Head of caudate nucleus (tissue), 42 donors: Measurements from ENCODE around the gene OR8G1.

ENCODE experiments used
- DNase-seq, 42 donors: peaks; one replicate each; pipeline versions ENCODE4 v3.0.0 to v3.0.0-alpha.2; 2020 to 2021; ENCODE audit warnings: mixed read lengths in 7 of 42
- intact Hi-C: fragments of 100-400 bp; cut with DNase I; formaldehyde crosslinking; loops from one replicate; pipeline ENCODE4 v1.15.0; 2022

The OR8G1 gene, protein sequence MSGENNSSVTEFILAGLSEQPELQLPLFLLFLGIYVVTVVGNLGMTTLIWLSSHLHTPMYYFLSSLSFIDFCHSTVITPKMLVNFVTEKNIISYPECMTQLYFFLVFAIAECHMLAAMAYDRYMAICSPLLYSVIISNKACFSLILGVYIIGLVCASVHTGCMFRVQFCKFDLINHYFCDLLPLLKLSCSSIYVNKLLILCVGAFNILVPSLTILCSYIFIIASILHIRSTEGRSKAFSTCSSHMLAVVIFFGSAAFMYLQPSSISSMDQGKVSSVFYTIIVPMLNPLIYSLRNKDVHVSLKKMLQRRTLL

DNA sequence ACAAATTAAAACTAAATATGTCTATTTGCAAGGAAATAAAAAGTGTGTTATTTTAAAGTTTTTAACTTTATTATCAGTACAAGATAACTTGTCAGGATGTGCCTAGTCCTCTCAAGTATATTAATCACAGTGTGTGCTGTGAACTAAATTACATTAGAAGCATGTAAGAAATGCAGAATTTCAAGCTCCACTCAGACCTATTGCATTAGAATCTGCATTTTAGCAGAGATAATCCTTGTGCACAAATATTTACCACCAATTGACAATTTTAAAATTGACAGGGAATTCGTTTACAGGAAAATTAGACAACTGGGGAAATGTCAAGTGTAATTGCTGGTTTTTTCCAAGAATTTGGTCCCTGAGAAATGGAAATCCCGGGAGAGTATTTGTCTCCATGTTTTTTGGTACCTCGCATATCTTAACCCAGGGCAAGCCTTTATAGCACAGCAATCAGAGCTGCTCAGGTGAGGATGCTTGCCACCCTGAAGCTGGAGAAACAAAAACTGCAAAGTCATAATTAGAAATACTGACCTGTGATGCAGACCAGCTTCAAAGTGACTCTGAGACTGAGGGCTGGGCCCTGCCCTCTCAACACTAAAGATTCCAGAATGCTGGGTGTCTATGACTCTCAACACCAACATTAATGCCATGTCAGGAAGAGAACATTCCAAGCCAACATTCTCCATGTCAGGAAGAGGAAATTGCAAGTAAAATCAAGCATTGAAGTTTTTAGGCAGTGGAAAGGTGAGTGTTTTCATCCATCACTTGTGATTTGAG lies at the start of gene OR8G1:
OR8G1 (plus strand) TSS at position 475 of the 777 bp plus-strand sequence. CDS start 8,581 bp downstream, outside the sequence.
- DNase-seq = no peak
- intact Hi-C loops = no loop called here

DNA sequence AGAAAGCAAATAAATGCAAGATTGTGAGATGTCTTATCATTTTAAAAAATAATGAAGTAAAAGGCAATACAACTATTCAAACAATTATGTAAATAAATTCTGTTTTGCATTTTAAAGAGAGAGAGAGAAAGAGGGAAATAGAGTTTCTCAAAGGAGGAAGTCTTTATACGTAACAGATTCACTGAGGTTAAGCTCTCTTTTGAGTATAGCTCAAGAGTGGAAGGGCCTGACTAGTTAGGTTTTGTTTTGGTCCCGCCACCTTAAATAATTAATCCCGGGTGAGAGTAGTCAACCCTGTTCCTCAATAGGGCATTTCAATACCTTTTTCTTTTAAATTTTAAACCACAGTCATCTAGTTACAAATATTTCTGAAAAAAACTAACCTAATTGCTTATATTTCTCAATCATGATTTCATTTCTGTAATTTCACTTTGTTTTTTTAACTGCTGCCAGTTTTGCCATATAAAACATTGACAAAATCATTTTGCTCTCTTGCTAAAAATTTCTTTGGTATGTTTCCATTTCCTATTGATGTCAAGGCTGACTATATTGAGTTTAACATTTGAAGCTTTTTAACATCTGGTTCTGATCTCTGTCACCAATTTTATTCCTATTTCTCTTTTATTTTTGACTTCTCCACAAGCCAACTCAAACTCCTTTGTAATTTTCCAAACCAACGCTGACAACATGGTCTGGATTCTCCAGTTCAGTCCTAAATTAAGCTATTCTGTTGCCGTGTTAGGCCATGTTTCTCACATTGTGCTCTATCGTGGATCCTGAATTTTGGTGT lies 47.5 kb upstream of the OR8G1 start:
- intact Hi-C loops = no loop called here
- no peak for DNase-seq

DNA sequence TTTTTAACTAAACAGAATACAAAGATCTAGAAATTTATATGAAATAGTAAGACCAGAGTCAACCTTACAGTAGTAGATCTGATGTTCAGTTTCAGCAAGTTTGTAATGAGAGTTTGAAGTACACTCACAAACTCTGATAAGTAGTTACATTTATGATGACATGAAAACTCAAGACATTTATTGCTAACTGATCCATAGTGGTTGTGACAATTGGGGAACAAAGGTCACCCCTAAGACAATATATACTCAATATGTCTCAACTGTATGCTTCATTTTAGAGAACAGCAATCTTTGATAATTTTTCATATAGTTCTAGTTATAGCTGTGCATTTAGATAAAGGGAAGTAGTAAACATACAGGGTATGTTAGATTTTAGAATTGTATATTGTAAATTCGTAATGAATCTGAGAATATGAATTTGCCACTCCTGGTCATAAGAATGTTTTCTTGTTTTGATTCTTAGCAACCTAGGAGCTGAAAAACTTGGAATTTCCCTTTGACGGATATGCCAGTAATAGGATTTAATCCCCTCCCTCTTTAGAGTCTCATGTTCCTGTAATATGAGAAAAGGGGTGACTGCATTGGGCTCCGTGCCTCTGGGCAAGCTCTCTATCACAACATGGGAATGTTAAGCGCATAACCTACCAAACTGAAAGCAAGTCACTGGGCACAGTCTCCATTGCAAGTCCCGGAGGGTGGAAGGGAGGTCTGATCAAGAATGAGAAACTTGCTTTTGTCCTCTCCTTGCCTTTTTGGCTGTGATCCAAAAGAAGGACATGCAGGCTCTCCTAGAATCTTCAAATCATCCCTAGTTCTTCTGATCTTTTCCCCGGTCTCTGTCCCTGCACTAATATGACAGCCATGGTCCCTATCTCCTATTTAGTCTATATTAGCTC lies 46.4 kb upstream of the OR8G1 start:
- no peak for DNase-seq
- intact Hi-C loops = no loop called here

DNA sequence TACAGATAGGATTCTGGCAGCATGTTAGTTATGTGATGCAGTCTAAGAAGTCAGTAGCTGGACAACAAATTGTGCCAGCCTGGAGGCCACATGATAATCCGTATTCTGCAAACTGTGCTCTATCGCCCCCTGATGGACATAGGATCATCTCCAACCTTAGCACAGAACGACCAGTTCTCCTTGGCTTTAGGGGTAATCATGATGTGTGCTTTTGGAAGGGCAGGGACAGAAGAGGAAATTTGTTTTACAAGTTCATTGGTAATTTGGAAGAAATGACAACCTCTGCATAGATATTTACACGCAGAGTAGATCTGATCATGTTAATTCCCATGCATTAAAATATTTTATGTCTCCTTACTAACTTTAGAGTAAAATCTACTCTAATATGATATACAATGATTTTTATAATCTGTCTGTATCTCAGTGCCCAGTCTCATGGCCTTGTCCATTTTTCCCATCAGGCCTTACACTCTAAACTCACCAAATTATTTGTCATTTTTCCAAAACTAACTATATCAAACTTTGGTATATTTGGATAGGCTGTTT lies 45.6 kb upstream of the OR8G1 start:
- intact Hi-C loops = no loop called here
- DNase-seq = peak in 3 of 42 donors; percentile 2 to 37 (median 5)

DNA sequence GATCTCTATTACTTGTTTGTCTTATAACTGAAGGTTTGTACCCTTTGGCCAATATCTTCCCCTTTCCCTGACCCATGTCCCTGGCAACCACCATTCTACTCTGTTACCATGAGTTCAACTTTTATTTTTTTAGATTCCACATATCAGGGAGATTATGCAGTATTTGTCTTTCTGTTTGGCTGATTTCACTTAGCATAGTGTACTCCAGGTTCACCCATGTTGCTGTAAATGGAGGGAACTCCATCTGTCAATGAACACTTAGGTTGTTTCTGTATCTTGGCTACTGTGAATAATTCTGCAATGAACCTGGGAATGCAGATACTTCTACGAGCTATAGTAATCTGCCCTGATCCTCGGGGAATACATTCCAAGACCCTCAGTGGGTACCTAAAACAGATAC lies 42.9 kb upstream of the OR8G1 start:
- DNase-seq = no peak
- intact Hi-C loops = no loop called here

DNA sequence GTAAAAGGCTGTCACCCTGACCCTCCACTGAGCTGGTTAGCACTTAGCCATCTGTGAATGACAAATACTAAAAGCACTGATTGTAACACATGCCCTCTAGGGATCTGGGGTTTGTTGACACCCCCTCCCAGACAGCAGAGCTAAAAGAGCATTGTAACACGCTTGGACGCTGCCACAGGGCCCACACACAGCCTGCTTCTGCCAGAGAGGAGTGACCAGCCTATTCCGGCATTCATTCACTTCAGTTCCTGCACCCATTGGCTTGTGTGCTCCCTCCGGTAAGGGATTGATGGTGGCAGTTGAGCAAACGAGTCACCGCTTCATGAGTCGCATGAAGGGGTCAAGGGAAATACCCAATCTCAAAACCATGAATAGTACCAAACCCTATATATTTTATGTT lies 42.0 kb upstream of the OR8G1 start:
- intact Hi-C loops = no loop called here
- no peak for DNase-seq

DNA sequence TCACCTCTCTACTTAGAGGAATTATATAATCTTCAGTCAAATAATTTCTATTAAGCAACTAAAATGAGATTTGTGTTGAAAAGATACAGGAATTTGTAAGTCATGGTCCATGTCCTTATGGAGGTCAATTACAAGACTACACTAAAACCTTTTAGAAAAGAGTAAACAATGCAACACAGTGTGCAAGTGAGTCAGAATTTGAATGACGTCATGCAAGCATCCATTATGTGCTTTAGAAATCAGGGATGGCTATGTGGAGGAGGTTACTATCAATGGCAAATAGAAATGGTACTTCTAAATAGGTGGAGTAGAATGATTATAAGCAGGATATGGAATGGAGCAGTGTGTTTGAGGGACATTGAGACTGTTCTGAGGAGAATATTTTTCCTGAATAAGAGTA lies 41.2 kb upstream of the OR8G1 start:
- DNase-seq = no peak
- intact Hi-C loops = no loop called here

DNA sequence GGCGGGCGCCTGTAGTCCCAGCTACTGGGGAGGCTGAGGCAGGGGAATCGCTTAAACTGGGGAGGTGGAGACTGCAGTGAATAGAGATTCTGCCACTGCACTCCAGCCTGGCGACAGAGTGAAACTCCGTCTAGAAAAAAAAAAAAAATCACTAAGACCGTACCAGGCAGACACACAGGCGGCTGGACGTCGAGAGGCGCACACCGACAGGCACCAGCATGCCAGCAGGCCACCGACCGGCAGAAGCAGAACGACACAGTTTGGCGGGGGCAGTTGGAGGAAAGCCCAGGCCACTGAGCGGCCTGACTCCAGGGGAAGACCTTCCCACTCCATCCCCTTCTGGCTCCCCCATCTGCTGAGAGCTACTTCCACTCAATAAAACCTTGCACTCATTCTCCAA lies 40.2 kb upstream of the OR8G1 start:
- intact Hi-C loops = no loop called here
- no peak for DNase-seq

DNA sequence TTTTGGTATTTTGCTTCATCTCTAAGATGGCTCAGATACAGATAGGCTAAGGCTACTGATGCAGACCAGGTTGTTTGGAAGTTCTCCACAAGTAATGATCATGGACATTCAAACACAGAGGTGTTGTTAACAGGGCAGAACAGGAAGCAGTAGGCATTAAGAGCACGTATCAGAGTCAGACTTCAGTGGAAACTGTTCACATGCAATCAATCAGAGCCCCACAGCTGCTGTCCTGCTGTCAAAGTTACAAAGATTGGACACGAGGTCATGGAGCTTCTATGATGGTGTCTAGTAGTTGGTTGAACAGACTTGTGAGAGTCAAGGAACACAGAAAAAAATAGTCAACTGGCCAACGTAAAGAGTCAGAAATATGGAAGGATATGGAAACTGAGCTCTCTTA lies 37.9 kb upstream of the OR8G1 start:
- DNase-seq = no peak
- intact Hi-C loops = no loop called here

DNA sequence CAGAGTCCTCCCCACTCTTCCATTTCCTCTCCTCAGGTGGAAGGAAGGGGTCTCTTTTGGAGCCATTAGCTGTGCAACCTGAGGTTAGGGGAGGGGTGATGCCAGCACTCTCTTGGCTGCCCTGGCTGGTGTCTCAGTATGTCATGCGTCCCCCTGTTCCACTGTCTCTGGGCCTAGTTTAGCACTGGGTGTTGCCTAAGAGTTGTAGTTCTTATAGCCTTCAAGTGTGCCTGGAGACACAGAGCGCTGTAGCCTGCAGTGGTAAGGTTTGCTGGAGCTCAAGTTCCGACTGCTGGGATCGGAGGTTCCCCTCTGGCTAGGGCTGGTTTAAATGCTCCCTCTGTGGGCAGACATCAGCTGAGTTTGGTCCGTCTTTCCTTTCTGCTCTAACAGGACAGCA lies 36.9 kb upstream of the OR8G1 start:
- intact Hi-C loops = no loop called here
- DNase-seq = no peak

DNA sequence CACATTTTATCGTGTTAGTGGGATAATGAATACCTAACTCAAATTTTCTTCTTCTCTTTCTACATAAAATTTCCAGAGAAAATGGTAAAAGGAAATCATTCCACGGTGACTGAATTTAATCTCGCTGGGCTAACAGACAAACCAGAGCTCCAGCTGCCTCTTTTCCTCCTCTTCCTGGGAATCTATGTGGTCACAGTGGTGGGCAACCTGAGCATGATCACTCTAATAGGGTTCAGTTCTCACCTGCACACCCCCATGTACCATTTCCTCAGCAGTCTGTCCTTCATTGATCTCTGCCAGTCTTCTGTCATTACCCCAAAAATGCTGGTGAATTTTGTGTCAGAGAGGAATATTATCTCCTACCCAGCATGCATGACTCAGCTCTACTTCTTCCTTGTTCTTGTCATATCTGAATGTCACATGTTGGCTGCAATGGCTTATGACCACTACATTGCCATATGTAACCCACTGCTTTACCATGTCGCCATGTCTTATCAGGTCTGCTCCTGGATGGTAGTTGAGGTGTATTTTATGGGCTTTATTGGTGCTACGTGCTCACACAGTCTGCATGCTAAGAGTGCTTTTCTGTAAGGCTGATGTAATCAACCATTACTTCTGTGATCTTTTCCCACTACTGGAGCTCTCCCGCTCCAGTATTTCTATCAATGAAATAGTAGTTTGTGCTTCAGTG lies 33.6 kb upstream of the OR8G1 start:
- intact Hi-C loops = no loop called here
- no peak for DNase-seq

DNA sequence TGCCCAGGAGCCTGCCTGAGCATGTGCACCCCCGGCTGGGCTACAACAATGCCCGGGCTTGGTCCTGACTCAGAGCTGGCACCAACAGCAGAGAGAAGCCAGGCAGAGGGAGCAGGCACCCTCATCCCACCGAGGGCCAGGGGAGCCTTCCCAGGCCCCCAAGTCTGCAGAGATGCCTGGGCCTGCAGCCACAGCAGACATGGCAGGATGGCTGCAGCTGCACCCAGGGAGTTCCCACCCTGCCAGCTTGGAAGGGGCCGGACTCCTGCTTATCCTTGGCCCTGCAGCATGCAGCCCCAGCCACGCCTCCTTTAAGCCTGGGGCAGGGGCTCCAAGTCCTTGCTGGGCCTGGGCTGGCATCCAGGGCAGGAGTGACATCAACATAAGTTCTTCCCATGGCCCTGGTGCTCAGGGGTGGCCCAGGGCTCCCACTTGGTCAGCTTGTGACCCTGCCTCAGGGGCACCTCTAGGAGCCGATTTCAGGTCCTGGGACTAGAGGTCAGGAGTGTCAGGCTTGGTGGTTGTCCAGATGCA lies 31.0 kb upstream of the OR8G1 start:
- DNase-seq = no peak
- intact Hi-C loops = no loop called here

DNA sequence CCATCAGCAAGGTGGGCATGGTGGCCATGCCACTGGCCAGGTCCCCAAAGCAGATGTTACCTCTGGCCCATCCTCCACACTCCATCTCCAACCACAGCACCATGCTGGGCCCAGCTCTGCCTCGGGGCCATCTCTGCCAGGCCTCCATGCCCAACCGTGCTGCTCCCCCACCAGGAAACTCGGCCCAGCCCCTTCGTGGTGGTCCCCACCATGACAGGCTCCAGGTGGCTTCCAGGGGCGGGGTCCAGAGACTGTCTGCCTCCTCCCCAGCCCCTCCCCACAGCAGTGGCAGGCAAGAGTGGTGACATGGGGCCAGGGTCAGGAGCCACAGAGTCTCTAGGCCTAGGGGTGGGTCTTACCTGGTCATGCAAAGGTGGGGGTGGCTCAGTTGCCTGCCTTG lies 30.5 kb upstream of the OR8G1 start:
- intact Hi-C loops = no loop called here
- no peak for DNase-seq

DNA sequence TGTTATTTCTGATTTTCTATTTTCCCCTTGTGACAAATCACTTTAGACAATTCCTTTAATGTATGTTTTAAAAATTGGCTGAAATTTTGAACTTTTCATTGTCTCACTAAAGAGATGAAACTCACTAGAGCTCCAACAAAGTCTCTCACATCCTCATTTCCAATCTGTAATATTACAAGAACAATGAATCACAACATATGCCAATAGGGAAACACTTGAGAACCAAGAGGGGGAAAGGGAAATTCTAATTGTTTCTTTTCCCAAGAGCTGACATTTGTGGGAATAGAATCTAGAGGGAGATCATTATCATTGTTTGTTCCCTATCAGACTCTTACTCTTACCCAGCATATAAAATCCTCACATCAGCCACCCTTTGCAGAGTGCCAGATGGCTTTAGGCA lies 29.6 kb upstream of the OR8G1 start:
- DNase-seq = no peak
- intact Hi-C loops = no loop called here

DNA sequence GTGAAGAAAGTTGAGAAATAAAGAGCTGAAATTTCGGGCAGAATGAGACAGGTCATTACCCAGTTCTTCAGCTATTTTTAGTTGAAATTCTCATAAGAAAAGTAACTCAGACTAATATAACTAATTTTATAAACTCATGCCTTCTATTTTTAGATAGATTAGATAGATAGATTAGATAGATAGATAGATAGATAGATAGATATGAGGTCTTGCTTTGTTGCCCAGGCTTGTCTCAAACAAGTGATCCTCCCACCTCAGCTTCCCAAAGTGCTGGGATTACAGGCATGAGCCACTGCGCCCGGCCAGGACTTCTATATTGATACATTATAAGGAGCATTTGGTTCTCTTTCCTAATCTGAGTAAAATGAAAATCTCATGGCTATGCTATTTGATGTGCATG lies 26.9 kb upstream of the OR8G1 start:
- no peak for DNase-seq
- intact Hi-C loops = no loop called here

DNA sequence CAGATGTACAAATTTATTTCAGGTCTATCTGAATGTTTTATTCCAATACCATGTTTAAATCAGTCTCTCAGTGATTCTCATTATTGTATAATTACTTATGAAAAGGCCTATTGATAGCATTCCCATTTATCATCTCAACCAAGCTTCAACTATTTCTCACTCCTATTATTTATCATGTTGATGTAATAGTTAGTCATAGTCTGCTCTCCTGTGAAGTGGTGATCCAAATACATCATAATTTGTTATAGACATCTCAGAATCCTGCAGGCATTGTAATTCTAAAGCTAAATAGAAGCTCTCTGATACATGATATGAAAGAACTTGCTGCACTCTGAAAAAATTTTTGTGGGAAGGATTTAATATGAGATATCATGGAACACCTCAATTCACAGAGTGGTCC lies 21.8 kb upstream of the OR8G1 start:
- intact Hi-C loops = no loop called here
- no peak for DNase-seq

DNA sequence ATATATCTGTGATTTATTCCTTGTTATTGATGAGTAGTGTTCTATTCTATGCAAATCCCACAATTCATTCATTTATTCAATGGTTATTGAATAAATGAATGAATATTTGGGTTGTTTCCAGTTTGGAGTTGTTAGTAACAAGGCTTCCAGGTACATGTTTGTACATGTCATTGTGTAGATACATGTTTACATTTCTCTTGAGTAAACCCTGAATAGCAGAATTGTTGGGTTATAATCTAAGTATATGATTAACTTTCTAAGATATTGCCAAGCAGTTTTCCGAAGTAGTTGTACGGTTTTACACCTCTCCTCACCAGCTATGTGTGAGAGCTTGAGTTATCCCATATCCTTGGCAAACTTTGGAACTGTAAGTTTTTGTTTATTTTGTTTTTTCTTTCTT lies 18.5 kb upstream of the OR8G1 start:
- intact Hi-C loops = no loop called here
- no peak for DNase-seq
